ENCODE data around the gene PGGHG. TPM values are rescaled to one million over a fixed set of nuclear protein-coding genes. Genes with fewer than 3 reads are reported as not detected.
A peak's percentile ranks its signal among the peaks of the same experiment; 100 is the strongest.

PGGHG gene
- total RNA-seq, 1 experiment from 2014 or later: 9.5 TPM

DNA sequence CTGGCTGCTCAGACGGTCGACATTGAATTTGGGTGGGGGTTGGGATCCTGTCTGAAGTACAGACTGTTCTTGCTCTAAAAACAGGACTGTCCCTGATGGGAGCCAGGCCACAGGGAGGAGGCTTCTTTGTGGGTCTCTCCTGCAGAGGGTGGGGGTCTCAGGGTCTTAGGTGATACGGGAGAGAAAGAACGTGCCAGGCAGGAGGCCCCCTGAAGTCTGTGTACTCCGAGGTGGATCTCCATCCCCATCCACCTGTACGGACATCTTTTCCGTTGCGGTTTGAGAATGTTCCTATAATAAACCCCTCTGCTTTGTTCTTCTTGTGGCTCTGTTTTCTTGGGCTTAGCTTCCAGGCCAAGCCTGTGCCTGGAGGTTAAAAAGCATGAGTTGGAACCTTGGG is 36.3 kb upstream of the PGGHG start:
- intact Hi-C loops (cut with micrococcal nuclease; ENCODE audit: unreplicated experiment): no loop called here
- DNase-seq: no peak
- Mint-ChIP-seq H3K27me3 (ENCODE audit: unreplicated experiment) (peaks cover 17% of the 10 kb centered on the region), H3K27ac (ENCODE audit: unreplicated experiment) (no peak overlapping the region), H3K36me3 (ENCODE audit: insufficient read depth, unreplicated experiment) (peaks cover 43% of the 10 kb centered on the region), H3K9me3 (ENCODE audit: low read depth, unreplicated experiment) (no peaks in the 10 kb centered on the region), H3K4me1 (ENCODE audit: low read depth, unreplicated experiment) (no peaks in the 10 kb centered on the region), H3K4me3 (ENCODE audit: low read depth, unreplicated experiment) (no peak overlapping the region)
- CTCF ChIA-PET: interaction anchor here (0.6 kb wide), 1 partner anchor 8 kb away, joined by 3 read pairs; no protein-coding TSS in a partner anchor
- TSS peak; percentile 68 for BruUV-seq (replicated peaks)
- TF ChIP-seq, protein P1, sequence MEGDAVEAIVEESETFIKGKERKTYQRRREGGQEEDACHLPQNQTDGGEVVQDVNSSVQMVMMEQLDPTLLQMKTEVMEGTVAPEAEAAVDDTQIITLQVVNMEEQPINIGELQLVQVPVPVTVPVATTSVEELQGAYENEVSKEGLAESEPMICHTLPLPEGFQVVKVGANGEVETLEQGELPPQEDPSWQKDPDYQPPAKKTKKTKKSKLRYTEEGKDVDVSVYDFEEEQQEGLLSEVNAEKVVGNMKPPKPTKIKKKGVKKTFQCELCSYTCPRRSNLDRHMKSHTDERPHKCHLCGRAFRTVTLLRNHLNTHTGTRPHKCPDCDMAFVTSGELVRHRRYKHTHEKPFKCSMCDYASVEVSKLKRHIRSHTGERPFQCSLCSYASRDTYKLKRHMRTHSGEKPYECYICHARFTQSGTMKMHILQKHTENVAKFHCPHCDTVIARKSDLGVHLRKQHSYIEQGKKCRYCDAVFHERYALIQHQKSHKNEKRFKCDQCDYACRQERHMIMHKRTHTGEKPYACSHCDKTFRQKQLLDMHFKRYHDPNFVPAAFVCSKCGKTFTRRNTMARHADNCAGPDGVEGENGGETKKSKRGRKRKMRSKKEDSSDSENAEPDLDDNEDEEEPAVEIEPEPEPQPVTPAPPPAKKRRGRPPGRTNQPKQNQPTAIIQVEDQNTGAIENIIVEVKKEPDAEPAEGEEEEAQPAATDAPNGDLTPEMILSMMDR (IDR thresholded peaks at IDR 0.05; ENCODE audit: unreplicated experiment): no peak

DNA sequence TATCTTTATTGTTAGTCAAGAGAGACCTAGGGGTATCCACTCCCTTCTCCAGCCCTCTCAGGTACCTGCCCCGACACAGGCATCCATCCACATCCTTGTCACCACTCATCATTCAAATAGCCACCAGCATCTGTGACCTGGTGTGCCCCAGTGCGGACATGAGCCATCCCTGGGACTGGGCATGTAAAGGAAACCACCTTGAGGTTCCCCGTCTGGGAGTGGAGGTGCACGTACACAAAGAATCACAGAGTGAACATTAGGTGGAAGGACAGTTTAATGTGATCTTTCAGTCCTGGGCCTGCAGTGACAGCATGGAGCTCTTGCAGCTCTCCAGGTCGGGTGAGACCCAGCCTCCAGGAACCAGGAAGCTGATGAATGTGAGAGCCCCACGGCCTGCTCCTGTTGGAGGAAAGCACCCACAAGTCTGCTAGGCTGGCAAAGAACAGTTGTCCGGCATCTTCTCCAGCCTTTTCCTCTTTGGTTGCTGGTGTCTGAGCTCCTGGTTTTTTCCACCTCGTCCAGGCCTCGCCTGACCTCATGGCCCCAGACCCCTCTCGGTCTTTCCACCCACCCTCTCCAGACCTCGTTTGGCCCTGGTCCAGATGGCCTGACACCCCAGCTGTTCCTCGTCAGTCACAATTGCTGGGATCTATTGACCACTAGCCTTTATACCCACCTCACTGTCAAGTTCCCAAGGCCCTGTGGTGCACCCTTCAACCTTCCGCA is 35.6 kb upstream of the PGGHG start:
- no peak overlapping the region for H3K27ac Mint-ChIP-seq (ENCODE audit: unreplicated experiment)
- intact Hi-C loops (cut with micrococcal nuclease; ENCODE audit: unreplicated experiment): no loop called here
- no TSS peak for BruUV-seq (replicated peaks)
- H3K4me3 Mint-ChIP-seq (ENCODE audit: low read depth, unreplicated experiment): no peak overlapping the region
- CTCF ChIA-PET: interaction anchor here (0.6 kb wide), 1 partner anchor 9 kb away, joined by 3 read pairs; no protein-coding TSS in a partner anchor
- H3K4me1 Mint-ChIP-seq (ENCODE audit: low read depth, unreplicated experiment): no peaks in the 10 kb centered on the region
- H3K9me3 Mint-ChIP-seq (ENCODE audit: low read depth, unreplicated experiment): no peaks in the 10 kb centered on the region
- H3K27me3 Mint-ChIP-seq (ENCODE audit: unreplicated experiment): peaks cover 24% of the 10 kb centered on the region
- TF ChIP-seq, protein P1 (IDR thresholded peaks at IDR 0.05; ENCODE audit: unreplicated experiment): no peak
- peaks cover 43% of the 10 kb centered on the region for H3K36me3 Mint-ChIP-seq (ENCODE audit: insufficient read depth, unreplicated experiment)
- no peak for DNase-seq

DNA sequence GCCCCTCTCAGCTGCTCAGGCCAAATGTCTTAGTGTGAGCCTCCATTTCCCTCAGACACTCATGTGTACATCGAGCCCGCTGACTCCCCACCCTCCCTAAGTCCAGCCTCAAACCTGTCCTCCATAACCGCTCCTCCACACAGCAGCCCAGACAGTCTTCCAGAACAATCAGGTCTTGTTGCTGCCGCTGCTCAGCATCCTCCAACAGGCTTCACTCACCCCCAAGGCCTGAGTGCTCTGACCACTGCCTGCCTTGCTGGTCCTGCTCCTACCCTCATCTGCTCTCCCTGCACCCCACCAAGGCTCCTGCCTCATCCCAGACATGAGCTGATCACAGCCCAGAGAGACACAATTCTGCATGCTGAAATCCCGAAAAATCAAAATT is 35.0 kb upstream of the PGGHG start:
- intact Hi-C loops (cut with micrococcal nuclease; ENCODE audit: unreplicated experiment): no loop called here
- DNase-seq: no peak
- no peak overlapping the region for H3K27ac Mint-ChIP-seq (ENCODE audit: unreplicated experiment)
- no peaks in the 10 kb centered on the region for H3K9me3 Mint-ChIP-seq (ENCODE audit: low read depth, unreplicated experiment)
- H3K4me3 Mint-ChIP-seq (ENCODE audit: low read depth, unreplicated experiment): no peak overlapping the region
- BruUV-seq (replicated peaks): no TSS peak
- no peaks in the 10 kb centered on the region for H3K4me1 Mint-ChIP-seq (ENCODE audit: low read depth, unreplicated experiment)
- TF ChIP-seq, protein P1 (IDR thresholded peaks at IDR 0.05; ENCODE audit: unreplicated experiment): no peak
- H3K27me3 Mint-ChIP-seq (ENCODE audit: unreplicated experiment): peaks cover 29% of the 10 kb centered on the region
- peaks cover 37% of the 10 kb centered on the region for H3K36me3 Mint-ChIP-seq (ENCODE audit: insufficient read depth, unreplicated experiment)
- CTCF ChIA-PET: no interaction called here

DNA sequence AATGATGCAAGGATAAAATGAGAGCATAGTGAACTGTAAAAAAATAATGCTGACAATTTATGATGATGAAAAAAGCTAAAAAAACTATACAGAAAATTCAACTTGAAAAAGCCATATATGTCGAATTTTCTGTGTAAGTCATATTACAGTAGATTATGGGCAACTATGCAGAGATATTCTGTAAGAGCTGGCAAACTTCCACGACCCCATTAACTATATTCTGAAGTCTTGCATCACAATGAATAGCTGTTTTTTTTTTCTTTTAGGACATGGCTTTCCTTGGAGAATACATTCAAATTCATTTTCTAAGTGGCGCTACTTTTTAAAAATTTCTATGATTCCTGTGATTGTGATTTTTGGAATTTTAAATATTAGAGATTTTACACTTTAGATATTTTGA is 33.8 kb upstream of the PGGHG start:
- intact Hi-C loops (cut with micrococcal nuclease; ENCODE audit: unreplicated experiment): no loop called here
- CTCF ChIA-PET: interaction anchor here (0.5 kb wide), 1 partner anchor 101 kb away, joined by 4 read pairs; no protein-coding TSS in a partner anchor
- Mint-ChIP-seq H3K4me1 (ENCODE audit: low read depth, unreplicated experiment) (no peaks in the 10 kb centered on the region), H3K27ac (ENCODE audit: unreplicated experiment) (no peak overlapping the region), H3K9me3 (ENCODE audit: low read depth, unreplicated experiment) (no peaks in the 10 kb centered on the region), H3K4me3 (ENCODE audit: low read depth, unreplicated experiment) (no peak overlapping the region), H3K36me3 (ENCODE audit: insufficient read depth, unreplicated experiment) (peaks cover 31% of the 10 kb centered on the region), H3K27me3 (ENCODE audit: unreplicated experiment) (peaks cover 42% of the 10 kb centered on the region)
- BruUV-seq (replicated peaks): TSS peak; percentile 15
- TF ChIP-seq, protein P1 (IDR thresholded peaks at IDR 0.05; ENCODE audit: unreplicated experiment): no peak
- DNase-seq: no peak

Measured in Calu3 (cell line).